ENCODE data around the gene B4GALT1.

Gene B4GALT1

GRCh38 chr9:33123407-33124031, 43.6 kb downstream of the B4GALT1 start:
- DNase-seq (ENCODE audit: low read depth), result no peak

- no peak for DNase-seq (ENCODE audit: low read depth)
Observed at GRCh38 chr9:33120620-33121019, 46.5 kb downstream of the B4GALT1 start.

- DNase-seq (ENCODE audit: low read depth), result no peak
Observed at GRCh38 chr9:33117796-33118195, 49.3 kb downstream of the B4GALT1 start.

- peak; percentile 44 for DNase-seq (ENCODE audit: low read depth)
Observed at GRCh38 chr9:33117306-33117705, 49.8 kb downstream of the B4GALT1 start.

- DNase-seq (ENCODE audit: low read depth), result no peak
Observed at GRCh38 chr9:33116860-33117259, 50.3 kb downstream of the B4GALT1 start.

GRCh38 chr9:33114746-33115145, 52.4 kb downstream of the B4GALT1 start:
- DNase-seq (ENCODE audit: low read depth), result no peak

GRCh38 chr9:33113799-33114547, 53.2 kb downstream of the B4GALT1 start:
- no peak for DNase-seq (ENCODE audit: low read depth)

GRCh38 chr9:33112094-33112493, 55.0 kb downstream of the B4GALT1 start:
- no peak for DNase-seq (ENCODE audit: low read depth)

- no peak for DNase-seq (ENCODE audit: low read depth)
Observed at GRCh38 chr9:33111631-33112030, 55.5 kb downstream of the B4GALT1 start.

GRCh38 chr9:33110686-33111085, 56.5 kb downstream of the B4GALT1 start:
- no peak for DNase-seq (ENCODE audit: low read depth)

- DNase-seq (ENCODE audit: low read depth), result no peak
Observed at GRCh38 chr9:33109850-33110595, 57.1 kb downstream of the B4GALT1 start.

GRCh38 chr9:33109097-33109496, 58.0 kb downstream of the B4GALT1 start:
- DNase-seq (ENCODE audit: low read depth), result no peak

GRCh38 chr9:33108472-33108871, 58.7 kb downstream of the B4GALT1 start:
- no peak for DNase-seq (ENCODE audit: low read depth)

GRCh38 chr9:33107762-33108161, 59.4 kb downstream of the B4GALT1 start:
- no peak for DNase-seq (ENCODE audit: low read depth)

- peak; percentile 83 for DNase-seq (ENCODE audit: low read depth)
Observed at GRCh38 chr9:33106827-33107621, 60.1 kb downstream of the B4GALT1 start.

GRCh38 chr9:33106372-33106771, 60.8 kb downstream of the B4GALT1 start:
- DNase-seq (ENCODE audit: low read depth), result no peak

- no peak for DNase-seq (ENCODE audit: low read depth)
Observed at GRCh38 chr9:33105959-33106358, 61.2 kb downstream of the B4GALT1 start.

- no peak for DNase-seq (ENCODE audit: low read depth)
Observed at GRCh38 chr9:33105504-33105903, 61.6 kb downstream of the B4GALT1 start.

- DNase-seq (ENCODE audit: low read depth), result no peak
Observed at GRCh38 chr9:33104401-33104800, 62.7 kb downstream of the B4GALT1 start.

- DNase-seq (ENCODE audit: low read depth), result no peak
Observed at GRCh38 chr9:33103501-33104281, 63.4 kb downstream of the B4GALT1 start.

GRCh38 chr9:33102551-33103210, 64.5 kb downstream of the B4GALT1 start:
- no peak for DNase-seq (ENCODE audit: low read depth)

Data from GM04504 (cell line).